Measurements from ENCODE around the gene ZMYND11. TPM values are rescaled to one million over a fixed set of nuclear protein-coding genes. Genes with fewer than 3 reads are reported as not detected.

The ZMYND11 gene
- polyA plus RNA-seq, 1 of the 3 experiments (the other 2 are of a cell fraction): 33.1 TPM

DNA sequence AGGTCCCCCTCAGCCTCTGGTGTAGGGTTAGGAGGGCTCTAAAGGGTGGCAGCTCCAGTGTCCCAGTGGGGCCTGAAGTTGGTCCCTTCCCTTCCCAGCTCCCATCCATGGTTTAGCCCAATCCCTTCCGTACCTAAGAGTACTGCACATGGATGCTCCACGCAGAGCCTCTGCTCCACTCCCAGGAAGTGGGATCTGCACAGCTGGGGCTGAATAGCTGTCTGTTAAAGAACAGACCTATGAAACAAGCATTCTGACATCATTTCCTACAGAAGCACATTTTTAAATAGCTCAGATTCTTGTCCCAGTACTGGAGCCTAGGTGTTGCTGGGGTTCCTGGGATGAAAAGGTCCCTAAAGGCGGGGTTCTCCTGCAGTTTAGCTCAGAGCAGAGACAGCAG is 135.9 kb downstream of the ZMYND11 start:
- POLR2A ChIA-PET: no interaction called here
- Histone ChIP-seq H3K36me3 (replicated peaks in 1 of 2; ENCODE audit: control insufficient read depth in 1 of 2, insufficient read depth in 2 of 2, low read length in 1 of 2) (peaks cover 0 to 13% of the 10 kb centered on the region in 2 experiments), H3K4me2 (no peak overlapping the region), H4K20me1 (ENCODE audit: insufficient read depth) (no peaks in the 10 kb centered on the region), H3F3A (replicated peaks; ENCODE audit: insufficient read depth) (peaks cover 13% of the 10 kb centered on the region), H3K4me1 (ENCODE audit: control insufficient read depth in 1 of 2, insufficient read depth in 2 of 2, low read depth in 1 of 2, low read length in 1 of 2) (peaks cover 7 to 25% of the 10 kb centered on the region in 2 experiments; a peak in 3 of 4 replicates), H3K27ac (ENCODE audit: low read depth in 2 of 2, low read length in 1 of 2) (no peak overlapping the region), H3K9me3 (no peaks in the 10 kb centered on the region), H3K27me3 (ENCODE audit: insufficient read depth) (no peaks in the 10 kb centered on the region), H3K79me2 (ENCODE audit: insufficient read depth) (no peaks in the 10 kb centered on the region), H3K9ac (no peak overlapping the region), H2AFZ (ENCODE audit: low read depth) (no peak overlapping the region), H3K9me2 (no peaks in the 10 kb centered on the region), H3K4me3 (ENCODE audit: low read depth in 2 of 2, low read length in 1 of 2) (no peak overlapping the region)
- WGBS (ENCODE audit: low lambda C conversion rate): 72% methylated on average over 3 of the region's 3 CpGs
- DNase-seq: no peak
- TF ChIP-seq, protein P1, sequence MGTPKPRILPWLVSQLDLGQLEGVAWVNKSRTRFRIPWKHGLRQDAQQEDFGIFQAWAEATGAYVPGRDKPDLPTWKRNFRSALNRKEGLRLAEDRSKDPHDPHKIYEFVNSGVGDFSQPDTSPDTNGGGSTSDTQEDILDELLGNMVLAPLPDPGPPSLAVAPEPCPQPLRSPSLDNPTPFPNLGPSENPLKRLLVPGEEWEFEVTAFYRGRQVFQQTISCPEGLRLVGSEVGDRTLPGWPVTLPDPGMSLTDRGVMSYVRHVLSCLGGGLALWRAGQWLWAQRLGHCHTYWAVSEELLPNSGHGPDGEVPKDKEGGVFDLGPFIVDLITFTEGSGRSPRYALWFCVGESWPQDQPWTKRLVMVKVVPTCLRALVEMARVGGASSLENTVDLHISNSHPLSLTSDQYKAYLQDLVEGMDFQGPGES (IDR thresholded peaks at IDR 0.05; ENCODE audit: low read depth, low read length): no peak
- TF ChIP-seq RXRA (IDR thresholded peaks at IDR 0.05; ENCODE audit: borderline replicate concordance, low read depth): no peak
- no peak for TF ChIP-seq TCF12 (IDR thresholded peaks at IDR 0.05)
- no peak for TF ChIP-seq SMC3 (IDR thresholded peaks at IDR 0.05; ENCODE audit: low read depth, low read length)
- TF ChIP-seq, protein P2, sequence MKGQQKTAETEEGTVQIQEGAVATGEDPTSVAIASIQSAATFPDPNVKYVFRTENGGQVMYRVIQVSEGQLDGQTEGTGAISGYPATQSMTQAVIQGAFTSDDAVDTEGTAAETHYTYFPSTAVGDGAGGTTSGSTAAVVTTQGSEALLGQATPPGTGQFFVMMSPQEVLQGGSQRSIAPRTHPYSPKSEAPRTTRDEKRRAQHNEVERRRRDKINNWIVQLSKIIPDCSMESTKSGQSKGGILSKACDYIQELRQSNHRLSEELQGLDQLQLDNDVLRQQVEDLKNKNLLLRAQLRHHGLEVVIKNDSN (IDR thresholded peaks at IDR 0.05; ENCODE audit: borderline replicate concordance, low read depth): no peak
- no peak for TF ChIP-seq MEF2A (IDR thresholded peaks at IDR 0.05; ENCODE audit: borderline replicate concordance, low read depth)
- TF ChIP-seq, protein P3, sequence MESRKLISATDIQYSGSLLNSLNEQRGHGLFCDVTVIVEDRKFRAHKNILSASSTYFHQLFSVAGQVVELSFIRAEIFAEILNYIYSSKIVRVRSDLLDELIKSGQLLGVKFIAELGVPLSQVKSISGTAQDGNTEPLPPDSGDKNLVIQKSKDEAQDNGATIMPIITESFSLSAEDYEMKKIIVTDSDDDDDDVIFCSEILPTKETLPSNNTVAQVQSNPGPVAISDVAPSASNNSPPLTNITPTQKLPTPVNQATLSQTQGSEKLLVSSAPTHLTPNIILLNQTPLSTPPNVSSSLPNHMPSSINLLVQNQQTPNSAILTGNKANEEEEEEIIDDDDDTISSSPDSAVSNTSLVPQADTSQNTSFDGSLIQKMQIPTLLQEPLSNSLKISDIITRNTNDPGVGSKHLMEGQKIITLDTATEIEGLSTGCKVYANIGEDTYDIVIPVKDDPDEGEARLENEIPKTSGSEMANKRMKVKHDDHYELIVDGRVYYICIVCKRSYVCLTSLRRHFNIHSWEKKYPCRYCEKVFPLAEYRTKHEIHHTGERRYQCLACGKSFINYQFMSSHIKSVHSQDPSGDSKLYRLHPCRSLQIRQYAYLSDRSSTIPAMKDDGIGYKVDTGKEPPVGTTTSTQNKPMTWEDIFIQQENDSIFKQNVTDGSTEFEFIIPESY (IDR thresholded peaks at IDR 0.05; ENCODE audit: borderline replicate concordance, low read depth): no peak
- TF ChIP-seq TAF1 (IDR thresholded peaks at IDR 0.05; ENCODE audit: borderline replicate concordance, low read depth, low read length): no peak
- TF ChIP-seq, protein P4, sequence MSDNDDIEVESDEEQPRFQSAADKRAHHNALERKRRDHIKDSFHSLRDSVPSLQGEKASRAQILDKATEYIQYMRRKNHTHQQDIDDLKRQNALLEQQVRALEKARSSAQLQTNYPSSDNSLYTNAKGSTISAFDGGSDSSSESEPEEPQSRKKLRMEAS (IDR thresholded peaks at IDR 0.05; ENCODE audit: low read depth): no peak
- no peak for TF ChIP-seq MXI1 (IDR thresholded peaks at IDR 0.05; ENCODE audit: low read depth, low read length)
- TF ChIP-seq, protein P5, sequence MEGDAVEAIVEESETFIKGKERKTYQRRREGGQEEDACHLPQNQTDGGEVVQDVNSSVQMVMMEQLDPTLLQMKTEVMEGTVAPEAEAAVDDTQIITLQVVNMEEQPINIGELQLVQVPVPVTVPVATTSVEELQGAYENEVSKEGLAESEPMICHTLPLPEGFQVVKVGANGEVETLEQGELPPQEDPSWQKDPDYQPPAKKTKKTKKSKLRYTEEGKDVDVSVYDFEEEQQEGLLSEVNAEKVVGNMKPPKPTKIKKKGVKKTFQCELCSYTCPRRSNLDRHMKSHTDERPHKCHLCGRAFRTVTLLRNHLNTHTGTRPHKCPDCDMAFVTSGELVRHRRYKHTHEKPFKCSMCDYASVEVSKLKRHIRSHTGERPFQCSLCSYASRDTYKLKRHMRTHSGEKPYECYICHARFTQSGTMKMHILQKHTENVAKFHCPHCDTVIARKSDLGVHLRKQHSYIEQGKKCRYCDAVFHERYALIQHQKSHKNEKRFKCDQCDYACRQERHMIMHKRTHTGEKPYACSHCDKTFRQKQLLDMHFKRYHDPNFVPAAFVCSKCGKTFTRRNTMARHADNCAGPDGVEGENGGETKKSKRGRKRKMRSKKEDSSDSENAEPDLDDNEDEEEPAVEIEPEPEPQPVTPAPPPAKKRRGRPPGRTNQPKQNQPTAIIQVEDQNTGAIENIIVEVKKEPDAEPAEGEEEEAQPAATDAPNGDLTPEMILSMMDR (IDR thresholded peaks at IDR 0.05): no peak
- TF ChIP-seq FOXJ3 (CRISPR knock-in tag; IDR thresholded peaks at IDR 0.05): no peak
- TF ChIP-seq SIN3A (IDR thresholded peaks at IDR 0.05; ENCODE audit: borderline replicate concordance, low read depth, low read length): no peak
- no peak for TF ChIP-seq GABPA (IDR thresholded peaks at IDR 0.05; ENCODE audit: low read depth)
- no peak for TF ChIP-seq FOXM1 (IDR thresholded peaks at IDR 0.05; ENCODE audit: low read depth)
- CTCF ChIA-PET: interaction anchor here (1.1 to 1.2 kb wide), 2 partner anchors 13 to 518 kb away, joined by 3 to 5 read pairs; no protein-coding TSS in a partner anchor

Data from SK-N-SH (cell line).